Measurements from ENCODE around the gene SSNA1.

SSNA1 gene

DNA sequence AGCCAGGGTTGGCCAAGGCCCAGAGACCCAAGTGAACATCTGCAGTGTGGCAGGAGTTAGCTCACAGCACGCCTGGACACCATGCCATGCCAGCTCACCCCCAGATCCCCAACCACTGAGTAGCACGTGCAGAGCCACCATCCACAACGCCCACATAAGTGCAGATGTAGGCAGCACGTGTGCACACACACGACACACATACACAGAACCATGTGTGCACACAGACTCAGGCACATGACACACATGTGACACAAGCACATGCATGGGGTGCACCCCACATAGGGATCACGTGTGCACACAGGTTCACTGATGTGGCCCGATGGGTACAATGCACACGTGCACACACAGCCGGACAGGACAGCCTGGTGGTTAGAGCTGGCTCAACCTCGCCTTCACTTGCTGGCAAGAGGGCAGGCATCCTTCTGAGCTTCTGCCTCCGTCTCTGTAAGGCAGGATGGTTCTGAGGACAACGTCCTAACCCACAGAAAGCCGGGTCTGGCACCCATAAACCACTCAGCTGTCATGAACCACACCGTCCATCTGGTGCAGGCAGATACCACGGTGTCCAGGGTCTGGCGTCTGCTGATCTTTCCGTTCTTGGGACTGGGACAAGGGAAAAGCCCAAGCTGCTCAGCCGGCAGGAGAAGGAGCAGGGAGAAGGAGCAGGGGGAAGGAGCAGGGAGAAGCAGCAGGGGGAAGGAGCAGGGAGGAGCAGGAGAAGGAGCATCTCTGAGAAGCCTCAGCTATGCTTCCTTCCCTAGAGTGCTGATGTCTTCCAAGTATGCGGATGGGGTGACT, 30.7 kb upstream of the SSNA1 start:
- ChIA-PET CTCF (interaction anchor here (0.7 to 1.1 kb wide), 5 partner anchors 9 to 128 kb away, joined by 3 read pairs; partner anchors contain the start of gene RNF224), POLR2A (interaction anchor here (0.7 to 2.3 kb wide), 9 partner anchors 11 to 83 kb away, joined by 3 to 12 read pairs (median 4); partner anchors contain the start of genes LRRC26, MAN1B1 and TUBB4B)
- TF ChIP-seq MZF1 (tag by site-specific recombination; IDR thresholded peaks at IDR 0.05; ENCODE audit: borderline replicate concordance) = 0 out of 2 replicates have a peak, but pooled peaks have one; percentile 63
- TF ChIP-seq ZBTB21 (tag by site-specific recombination; IDR thresholded peaks at IDR 0.05) = no peak
- peak; percentile 95 for TF ChIP-seq ZNF394 (tag by site-specific recombination; IDR thresholded peaks at IDR 0.05; ENCODE audit: borderline replicate concordance)
- TF ChIP-seq ZNF157 (tag by site-specific recombination; IDR thresholded peaks at IDR 0.05) = no peak
- TF ChIP-seq, protein P1, sequence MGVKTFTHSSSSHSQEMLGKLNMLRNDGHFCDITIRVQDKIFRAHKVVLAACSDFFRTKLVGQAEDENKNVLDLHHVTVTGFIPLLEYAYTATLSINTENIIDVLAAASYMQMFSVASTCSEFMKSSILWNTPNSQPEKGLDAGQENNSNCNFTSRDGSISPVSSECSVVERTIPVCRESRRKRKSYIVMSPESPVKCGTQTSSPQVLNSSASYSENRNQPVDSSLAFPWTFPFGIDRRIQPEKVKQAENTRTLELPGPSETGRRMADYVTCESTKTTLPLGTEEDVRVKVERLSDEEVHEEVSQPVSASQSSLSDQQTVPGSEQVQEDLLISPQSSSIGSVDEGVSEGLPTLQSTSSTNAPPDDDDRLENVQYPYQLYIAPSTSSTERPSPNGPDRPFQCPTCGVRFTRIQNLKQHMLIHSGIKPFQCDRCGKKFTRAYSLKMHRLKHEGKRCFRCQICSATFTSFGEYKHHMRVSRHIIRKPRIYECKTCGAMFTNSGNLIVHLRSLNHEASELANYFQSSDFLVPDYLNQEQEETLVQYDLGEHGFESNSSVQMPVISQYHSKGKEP (tag by site-specific recombination; IDR thresholded peaks at IDR 0.05) = no peak
- TF ChIP-seq ZNF600 (tag by site-specific recombination; IDR thresholded peaks at IDR 0.05) = peak; percentile 72
- no peak for TF ChIP-seq KLF7 (tag by site-specific recombination; IDR thresholded peaks at IDR 0.05; ENCODE audit: borderline replicate concordance)
- no peak for TF ChIP-seq ZNF391 (tag by site-specific recombination; IDR thresholded peaks at IDR 0.05; ENCODE audit: borderline replicate concordance, low read depth)
- peak; percentile 57; the same call in 1 of the 2 replicates for TF ChIP-seq ZNF2 (tag by site-specific recombination; IDR thresholded peaks at IDR 0.05)
- peak; percentile 43; the same call in 1 of the 2 replicates for TF ChIP-seq IKZF3 (tag by site-specific recombination; IDR thresholded peaks at IDR 0.05)
- TF ChIP-seq ZNF837 (tag by site-specific recombination; IDR thresholded peaks at IDR 0.05) = no peak
- no peak for TF ChIP-seq ZFP37 (tag by site-specific recombination; IDR thresholded peaks at IDR 0.05)
- TF ChIP-seq, protein P2, sequence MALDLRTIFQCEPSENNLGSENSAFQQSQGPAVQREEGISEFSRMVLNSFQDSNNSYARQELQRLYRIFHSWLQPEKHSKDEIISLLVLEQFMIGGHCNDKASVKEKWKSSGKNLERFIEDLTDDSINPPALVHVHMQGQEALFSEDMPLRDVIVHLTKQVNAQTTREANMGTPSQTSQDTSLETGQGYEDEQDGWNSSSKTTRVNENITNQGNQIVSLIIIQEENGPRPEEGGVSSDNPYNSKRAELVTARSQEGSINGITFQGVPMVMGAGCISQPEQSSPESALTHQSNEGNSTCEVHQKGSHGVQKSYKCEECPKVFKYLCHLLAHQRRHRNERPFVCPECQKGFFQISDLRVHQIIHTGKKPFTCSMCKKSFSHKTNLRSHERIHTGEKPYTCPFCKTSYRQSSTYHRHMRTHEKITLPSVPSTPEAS (tag by site-specific recombination; IDR thresholded peaks at IDR 0.05) = peak; percentile 73
- Histone ChIP-seq H3K4me3 (ENCODE audit: low read depth, low read length) (no peak overlapping the region), H3K27ac (ENCODE audit: extremely low read depth, low read depth, low read length) (no peak overlapping the region), H3K4me1 (ENCODE audit: control insufficient read depth, insufficient read depth, low read length) (no peaks in the 10 kb centered on the region), H3K36me3 (ENCODE audit: control insufficient read depth in 2 of 2, insufficient read depth in 1 of 2, low read length in 2 of 2) (no peaks in the 10 kb centered on the region), H3K9me3 (ENCODE audit: control insufficient read depth, insufficient read depth, low read depth, low read length) (no peaks in the 10 kb centered on the region)

DNA sequence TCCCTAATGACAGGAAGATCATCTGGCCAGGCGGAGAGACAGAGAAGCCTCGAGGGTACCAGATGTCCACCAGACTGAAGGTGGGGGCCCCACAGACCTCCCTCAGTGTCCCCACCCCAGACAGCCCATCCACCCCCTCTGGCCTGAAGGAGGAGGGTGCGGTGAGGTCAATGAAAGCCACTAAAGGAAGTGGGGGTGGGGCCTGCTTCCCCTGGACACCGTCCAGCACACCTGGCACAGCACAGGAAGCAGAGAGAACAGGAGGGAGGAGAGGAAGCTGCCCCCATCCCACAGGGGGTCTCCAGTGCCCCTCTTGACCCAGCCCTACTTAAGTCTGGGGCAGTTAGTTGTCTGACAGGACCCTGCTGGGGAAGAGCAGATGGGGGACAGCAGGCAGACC, 29.9 kb upstream of the SSNA1 start:
- H3K4me3 ChIP-seq (ENCODE audit: low read depth, low read length) = no peak overlapping the region
- TF ChIP-seq GLIS2 (tag by site-specific recombination; IDR thresholded peaks at IDR 0.05) = 0 out of 2 replicates have a peak, but pooled peaks have one; percentile 23
- no peak for TF ChIP-seq ZNF223 (tag by site-specific recombination; IDR thresholded peaks at IDR 0.05)
- TF ChIP-seq ZNF16 (tag by site-specific recombination; IDR thresholded peaks at IDR 0.05; ENCODE audit: low read depth) = no peak
- CTCF ChIA-PET = interaction anchor here (0.9 kb wide), 1 partner anchor 8 kb away, joined by 3 read pairs; no protein-coding TSS in a partner anchor
- no peaks in the 10 kb centered on the region for H3K4me1 ChIP-seq (ENCODE audit: control insufficient read depth, insufficient read depth, low read length)
- POLR2A ChIA-PET = interaction anchor here (1.1 to 2.3 kb wide), 2 partner anchors 30 to 82 kb away, joined by 3 to 11 read pairs; partner anchors contain the start of gene TUBB4B
- H3K9me3 ChIP-seq (ENCODE audit: control insufficient read depth, insufficient read depth, low read depth, low read length) = no peaks in the 10 kb centered on the region
- no peak overlapping the region for H3K27ac ChIP-seq (ENCODE audit: extremely low read depth, low read depth, low read length)
- H3K36me3 ChIP-seq (ENCODE audit: control insufficient read depth in 2 of 2, insufficient read depth in 1 of 2, low read length in 2 of 2) = no peaks in the 10 kb centered on the region

Measured in HEK293 (cell line).